Pulmonary artery endothelial cell (primary cell): ENCODE data around the gene GRID1. TPM values are rescaled to one million over a fixed set of nuclear protein-coding genes. Genes with fewer than 3 reads are reported as not detected.

Source experiments
- DNase-seq: peaks from one replicate; pipeline ENCODE4 v3.0.0-alpha.2; 2011; ENCODE audit warnings: low read depth, low spot score
- total RNA-seq: library from RNA; depleted of rRNA; stranded (reverse); fragments of >200 nt; gene quantifications from 2 replicates; pipeline ENCODE4 v1.2.3, GENCODE V29; 2014

GRID1 gene
- total RNA-seq, 1 donor from 2014 or later = not detected

DNA sequence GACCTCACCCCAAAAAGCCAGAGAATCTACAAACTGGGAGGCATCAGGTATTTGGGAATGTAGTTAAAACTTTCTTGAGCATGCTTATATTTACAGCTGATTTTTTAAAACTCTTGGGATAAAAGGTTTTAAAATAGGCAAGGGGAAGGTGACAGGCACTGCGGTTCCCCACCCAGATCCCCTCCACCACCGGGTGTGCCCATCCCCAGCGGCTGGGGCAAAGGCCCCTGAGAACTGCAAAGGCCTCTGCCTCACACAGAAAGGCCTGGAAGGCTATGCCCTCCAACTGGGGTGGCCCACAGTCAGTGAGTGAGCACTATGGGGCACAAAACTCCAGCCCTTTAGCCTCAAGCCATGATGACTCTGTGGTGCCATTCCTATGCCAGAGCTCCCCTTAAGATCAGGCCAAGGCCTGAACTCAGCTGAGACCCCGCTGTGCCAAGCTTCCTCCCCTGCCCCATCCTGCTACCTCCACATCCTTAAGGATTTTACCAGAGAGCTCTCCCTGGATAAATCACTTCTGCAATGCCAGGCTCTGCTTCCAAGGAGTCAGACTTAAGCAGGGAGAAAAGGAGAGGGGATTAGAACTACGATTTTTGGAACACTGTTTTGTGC is 299.1 kb downstream of the GRID1 start:
- no peak for DNase-seq

DNA sequence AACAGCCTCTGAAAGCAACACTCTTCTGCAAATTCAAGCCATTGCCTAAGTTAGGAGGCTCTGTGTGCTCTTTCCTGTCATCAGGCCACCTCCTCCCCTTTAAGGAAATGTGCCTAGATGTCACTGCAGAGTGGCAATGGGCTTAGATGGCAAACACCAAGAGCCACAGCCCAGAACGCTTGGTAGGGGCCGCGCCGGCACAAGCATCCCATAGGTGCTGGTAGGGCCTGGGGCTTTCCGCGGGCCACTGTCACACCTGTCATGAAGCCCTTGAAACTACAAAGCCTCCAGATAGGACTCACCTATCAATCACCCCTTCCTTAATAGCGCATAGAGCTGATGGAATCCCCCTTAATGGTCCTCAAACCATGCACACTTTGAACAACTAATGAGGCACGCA is 299.9 kb downstream of the GRID1 start:
- DNase-seq = no peak

DNA sequence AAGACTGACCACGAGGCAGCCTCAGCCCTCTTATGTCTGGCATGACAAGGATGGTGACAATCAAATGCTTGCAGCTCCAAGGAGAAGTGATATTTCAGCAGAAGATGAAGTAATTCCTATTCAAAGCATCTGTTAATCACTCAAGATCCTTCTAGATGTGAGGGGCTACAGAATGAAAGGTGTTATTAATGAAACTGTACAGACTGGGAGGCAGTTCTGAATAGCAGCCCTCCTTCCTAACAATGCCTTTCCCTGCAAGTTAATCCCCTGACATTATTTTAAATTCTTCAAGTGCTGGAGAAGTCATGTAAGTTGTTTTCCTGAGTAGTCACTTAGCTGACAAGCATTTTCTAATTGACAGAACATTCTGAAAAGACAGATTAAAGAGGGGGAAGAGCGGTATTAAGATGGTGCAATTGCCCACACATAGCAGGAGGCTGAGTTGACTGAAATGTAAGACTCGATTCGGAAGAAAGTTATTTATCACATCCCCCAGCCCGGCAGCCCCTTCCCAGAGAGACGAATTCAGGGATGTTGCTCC is 300.8 kb downstream of the GRID1 start:
- DNase-seq = no peak

DNA sequence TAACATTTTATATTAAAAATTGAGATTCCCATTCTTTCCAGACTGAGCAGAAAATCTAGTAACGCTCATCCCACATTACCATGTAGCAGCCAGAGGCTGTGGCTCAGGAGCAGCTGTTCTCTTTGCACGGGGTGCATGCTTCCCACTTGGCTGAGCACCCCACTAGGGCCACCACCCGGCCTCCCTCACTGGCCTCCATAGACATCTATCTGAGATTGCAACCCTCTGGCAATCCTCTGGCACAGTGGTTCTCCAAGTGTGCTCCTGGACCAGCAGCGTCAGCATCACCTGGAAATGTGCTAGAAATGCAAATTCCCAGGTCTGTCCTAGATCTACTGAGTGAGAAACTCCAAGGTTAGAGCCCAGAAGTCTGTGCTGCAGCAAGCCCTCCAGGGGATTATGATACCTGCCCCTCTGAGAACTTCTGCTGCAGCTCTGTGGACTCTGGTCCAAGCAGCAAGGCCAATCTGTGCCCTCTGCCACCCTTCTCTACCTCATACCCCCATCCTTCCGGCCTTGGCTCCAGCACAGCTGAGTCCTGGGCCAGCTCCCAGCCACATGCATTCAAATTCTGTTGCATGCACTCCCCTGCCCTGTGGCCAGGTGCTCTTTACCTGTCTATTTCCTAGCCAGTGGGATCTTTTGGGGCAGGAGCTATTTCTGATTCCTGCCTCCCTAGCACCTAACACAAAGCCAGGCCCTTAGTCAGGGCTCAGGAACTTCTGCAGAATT is 301.5 kb downstream of the GRID1 start:
- no peak for DNase-seq

DNA sequence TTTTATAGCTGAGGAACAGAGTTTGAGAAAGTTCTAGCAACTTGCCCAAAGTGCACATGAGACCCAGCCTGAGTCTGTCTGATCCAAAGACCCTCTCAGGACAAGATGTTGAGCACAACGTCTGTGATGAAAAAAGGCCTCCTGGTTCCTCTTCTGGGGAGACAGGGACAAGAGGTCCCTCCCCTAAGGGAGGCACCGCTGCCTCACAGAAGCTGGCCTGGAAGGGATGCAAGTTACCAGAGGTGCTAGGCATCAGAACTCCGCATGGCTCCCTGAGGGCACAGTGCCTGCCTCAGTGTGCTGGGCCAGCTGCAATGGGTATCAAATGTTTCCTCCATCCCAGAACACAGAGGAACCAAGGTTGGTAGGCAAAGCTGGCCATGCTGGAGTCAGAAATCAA is 302.4 kb downstream of the GRID1 start:
- no peak for DNase-seq

DNA sequence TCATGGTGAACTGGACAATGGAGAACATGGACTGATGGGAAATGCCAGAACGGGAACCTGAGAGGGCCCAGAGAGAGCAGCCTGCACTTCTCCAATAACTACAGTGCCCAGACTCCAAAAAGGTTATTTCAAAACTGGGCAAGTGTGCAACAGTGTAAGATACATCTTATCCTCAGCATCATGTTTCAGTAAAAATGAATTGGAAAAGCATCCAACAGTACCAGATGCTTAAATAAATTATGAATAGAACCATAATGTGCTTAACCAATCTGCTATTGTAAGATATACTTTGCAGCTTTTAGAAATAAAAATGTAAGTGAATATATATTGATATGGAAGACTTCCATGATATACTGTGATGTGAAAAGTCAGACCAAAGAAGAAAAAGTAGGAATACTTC is 303.3 kb downstream of the GRID1 start:
- DNase-seq = no peak

DNA sequence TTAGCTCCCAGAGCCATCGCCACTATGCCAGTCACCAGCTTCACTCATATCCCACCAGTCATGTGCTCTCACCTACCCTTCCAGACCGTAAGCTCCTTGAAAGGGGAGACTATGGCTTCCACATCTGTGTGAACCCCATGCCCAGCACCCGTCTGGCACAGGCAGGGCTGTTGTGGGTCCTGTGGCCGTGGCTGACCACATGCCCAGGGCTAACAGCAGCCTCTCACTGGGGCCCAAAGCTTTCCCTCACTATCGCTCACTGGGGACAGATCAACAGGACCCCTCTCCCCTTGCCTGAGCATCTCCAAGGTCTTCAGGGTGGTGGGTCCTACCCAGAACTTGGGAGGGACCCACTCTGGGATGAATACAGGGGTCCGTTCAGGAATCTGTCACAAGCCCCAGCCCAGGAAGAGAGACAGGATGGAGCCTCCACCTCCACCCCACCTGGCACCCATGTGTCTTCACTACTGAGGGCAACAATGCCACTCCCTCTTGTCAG is 303.9 kb downstream of the GRID1 start:
- DNase-seq = no peak

DNA sequence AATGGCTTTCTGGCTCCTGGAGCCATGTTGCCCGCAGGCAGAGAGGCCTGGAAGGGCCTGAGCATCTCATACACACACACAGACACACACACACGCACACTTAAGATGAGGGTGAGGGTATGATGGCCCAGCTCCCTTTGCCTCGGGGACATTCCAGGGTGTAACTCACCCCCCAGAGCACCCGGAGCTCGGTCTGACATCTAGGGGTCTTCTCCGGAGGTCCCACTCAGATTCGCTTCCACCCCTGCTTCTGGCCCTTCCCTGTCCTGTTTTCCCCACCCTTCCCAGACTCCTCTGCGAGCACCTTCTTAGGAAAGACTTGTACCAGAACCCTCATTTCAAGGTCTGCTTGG is 304.4 kb downstream of the GRID1 start:
- DNase-seq = no peak

DNA sequence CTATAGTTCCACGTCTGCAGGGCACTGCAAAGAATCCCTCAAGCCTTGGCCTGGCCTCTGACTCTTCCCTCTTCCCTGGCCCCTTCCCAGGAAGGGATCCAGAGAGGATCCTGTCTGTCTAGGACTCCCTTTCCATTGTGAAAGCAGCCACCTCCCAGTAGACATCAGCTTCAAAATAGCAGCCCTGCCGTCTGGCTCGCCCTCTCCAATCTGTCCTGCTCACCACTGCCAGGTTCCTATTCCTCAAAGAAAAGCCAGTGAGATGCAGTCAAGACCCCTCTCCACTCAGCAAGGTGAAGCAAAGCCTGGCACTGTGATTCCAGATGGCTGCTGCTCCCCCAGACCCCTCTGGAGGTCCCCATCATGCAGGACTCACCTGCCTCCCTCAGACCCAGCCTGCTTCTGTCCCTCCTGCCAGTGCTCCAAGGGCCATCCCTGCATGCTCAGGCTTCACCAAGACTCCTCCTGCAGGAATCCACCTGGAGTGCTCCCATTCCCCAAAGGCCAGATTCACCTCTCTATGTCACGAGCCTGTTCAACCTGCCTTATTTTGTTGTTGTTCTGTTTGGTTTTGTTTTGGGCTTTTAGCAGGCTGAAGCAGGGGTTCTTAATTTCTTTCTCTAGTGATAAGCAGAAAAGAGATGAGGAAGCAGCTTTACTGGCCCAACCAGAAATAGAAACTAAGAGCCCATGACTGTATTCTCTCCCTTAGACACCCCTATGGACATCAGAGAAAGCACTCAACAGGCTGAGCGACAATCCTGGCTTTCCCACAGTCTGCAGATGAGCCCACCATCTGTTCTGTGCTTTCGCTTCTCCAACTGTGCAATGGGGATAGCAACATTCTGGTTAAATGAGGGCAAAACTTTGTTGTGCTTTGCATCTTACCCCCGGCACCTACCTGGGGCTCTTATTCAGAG is 305.1 kb downstream of the GRID1 start:
- DNase-seq = no peak

DNA sequence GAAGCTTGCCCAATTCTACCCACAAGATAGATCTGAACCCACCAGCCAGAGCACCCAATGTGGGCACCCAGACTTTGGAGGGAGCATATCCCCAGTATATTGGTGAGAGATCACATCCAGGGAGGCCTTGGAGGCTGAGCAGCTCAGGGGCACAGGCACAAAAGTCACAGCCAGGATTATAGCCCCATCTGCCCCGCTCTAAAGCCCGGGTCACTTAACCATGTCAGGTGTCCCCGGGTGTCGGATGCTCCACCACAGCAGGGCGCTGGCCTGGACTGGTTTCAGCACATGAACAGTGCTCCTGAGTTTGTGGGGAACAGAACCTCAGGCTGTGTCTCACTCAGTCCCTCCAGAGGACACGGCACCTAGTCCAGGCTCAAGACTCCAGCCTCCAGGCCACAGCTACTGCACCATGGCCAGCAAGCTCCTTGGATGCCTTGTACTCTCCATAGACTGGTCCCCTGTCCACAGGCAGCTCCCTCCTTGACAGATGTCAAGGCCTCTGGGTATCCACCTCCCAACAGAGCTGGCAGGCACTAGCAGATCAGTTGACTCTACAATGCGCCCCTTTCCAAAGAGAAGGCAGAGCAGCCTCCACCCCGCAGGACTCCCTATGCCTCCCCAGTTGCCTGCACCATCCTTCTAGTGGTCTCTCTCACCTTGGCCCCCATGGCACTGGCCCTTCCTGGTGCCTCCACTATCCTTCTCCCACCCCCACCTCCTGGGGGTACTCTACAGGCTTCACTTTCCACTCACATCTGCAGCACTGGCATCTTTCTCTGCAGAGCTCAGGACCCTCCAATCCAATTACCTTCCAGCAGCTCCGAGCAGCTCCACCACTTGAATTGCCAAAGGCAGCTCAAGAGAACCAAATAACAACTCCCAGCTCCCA is 306.0 kb downstream of the GRID1 start:
- no peak for DNase-seq

DNA sequence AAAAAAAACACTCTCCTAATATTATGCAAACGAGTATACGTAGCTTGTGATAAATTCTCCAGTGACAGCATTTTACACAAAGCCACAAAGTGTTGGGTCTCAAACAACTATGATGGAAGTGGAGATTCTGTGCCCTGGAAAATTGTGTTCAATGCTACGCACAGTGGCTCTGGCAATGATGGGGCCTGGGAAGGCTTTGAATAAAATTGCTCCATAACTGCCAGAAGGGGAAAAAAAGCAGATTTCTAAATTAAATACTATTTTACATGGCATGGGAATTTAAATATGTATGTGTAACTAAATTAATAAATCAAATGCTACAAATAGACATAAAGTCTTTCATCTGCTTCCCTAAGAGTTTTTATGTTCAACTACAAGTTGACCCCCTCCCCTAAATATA is 306.7 kb downstream of the GRID1 start:
- no peak for DNase-seq

DNA sequence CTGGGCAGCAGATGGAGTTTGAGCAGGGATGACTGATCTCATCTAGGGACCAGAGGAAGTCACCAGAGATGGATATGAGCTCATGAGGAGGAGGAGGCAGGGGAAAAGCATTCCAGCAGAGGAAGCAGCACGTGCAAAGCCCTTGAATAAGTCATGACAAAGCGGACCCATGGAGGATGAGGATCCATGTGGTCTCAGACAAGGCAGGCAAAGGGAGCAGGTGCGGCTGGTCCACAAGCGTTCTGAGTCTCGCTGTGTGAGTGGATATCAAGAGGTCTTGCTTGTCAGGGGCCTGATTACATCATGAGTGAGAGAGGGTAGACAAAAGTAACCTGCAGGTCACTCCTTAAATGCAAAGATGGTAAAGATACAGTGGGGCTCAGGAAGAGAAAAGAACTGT is 307.6 kb downstream of the GRID1 start:
- DNase-seq = no peak

DNA sequence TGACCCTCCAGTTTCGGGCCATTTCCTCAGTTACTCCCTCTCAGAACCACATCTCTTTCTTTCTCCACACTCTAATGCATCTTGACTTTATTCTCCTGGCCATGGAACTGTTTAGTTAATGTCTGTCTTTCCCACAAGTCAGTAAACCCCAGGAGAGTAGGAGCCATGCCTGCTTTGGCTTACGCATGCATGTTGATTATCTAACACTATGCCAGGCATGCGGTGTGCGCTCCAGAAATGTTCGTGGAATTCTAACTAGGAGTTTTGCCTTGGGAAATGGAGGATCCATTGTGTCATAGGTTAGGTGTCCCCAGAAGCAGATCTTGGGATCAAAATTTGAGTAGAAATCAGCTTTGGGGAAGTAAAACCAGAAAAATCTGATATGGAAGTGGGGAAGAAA is 308.9 kb downstream of the GRID1 start:
- no peak for DNase-seq

DNA sequence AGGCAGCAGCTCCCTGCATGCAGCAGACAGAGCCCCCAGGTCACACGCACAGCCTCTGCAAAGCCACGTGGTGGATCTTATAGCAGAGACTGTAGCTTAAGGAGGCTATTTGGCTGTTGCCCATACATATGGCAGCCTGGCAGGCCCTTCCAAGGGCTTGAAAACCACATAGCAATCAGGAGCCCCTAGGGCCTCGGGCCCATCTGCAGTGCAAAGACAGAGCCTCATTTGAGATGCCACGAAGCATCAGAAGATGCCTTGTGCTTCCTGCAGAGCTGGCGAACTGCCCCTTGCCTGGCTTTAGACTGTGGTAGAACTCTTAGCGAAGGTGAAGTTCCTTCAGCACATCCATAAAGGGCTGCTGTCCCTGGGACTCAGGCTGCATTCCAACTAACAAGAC is 309.9 kb downstream of the GRID1 start:
- no peak for DNase-seq

DNA sequence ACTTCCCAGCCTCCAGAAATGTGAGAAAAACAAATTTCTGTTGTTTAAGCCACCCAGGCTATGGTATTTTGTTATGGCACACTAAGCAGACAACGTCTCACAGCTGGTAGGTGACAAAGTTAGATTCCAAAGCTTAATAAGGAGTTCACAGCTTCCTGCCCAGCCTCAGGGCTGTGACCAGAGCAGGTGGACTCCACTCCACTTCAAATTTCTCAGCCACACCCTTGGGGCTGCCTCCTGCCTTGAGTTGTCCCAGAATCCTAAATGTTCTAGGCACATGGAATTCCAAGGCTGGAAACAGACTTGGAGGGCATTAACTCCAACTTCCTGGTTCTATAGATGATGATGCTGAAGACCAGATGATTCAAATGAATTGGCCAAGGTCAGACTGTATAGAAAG is 310.7 kb downstream of the GRID1 start:
- DNase-seq = no peak

DNA sequence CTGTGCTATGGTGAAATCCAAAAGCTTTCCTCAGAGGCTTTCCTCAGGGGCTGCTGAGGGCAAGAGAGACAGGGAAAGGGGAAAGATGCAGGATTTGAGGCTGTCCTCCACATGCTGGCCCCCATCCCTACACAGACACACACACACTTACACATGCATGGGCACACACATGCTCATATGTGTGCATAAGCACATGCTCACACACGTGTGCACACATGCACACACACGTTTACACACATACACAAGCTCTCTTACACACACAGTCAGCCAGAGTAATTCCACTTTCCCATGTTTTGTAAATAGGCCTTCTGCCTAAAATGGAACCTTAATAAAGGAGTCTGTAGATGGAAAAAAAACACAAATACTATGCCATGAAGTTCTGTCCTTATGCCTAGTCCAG is 312.9 kb downstream of the GRID1 start:
- DNase-seq = no peak

DNA sequence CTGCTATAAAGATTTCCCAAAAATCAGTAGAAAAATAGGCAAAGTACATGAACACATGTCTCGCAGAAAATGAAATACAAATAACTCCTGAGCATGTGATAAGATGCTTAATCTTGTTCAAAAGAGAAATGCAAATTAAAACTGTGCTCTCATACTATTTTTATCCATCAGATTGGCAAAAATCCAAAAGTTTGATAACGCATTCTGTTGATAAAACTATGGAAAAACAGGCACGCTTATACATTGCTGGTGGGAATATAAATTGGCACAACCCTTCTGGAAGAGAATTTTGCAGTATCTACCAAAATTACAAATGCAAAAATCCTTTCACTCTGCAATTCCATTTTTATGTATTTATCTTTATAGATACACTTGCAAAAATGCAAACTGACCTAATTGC is 315.0 kb downstream of the GRID1 start:
- no peak for DNase-seq

DNA sequence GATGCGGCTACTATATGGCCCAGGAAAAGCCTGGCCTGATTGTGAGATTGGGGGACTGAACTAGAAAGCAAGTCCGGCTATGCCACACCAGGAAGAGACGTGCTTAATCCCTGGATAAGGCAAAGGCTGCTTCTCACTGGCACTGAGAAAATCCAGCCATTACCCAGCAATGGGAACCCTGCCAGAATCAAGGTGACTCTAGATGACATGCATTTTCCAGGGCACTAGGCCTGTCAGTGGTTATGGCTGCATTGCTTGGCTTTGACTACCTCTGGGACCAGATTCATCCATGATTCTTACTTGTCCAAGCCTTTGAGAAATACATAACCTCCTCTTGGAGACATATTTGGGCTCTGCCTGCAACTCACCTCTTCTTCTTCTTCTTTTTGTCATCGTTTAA is 317.2 kb downstream of the GRID1 start:
- no peak for DNase-seq

DNA sequence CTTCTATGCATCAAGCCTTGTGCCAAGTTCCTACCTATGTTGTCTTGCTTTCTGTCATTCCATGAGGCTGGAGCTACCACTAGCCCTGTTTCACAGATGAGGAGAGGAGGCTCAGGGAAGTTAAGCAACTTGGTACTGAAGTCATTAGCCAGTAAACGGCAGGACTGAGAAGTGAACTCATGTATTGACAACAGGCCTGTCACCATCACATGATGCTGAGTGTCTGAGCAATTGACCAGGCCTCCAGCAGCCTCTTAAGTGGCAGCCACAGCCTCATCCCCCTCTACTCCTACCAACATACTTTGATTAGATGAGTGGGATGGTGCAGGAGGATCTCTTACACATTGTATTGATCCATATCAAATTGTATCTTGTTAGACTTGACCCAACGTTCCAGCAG is 317.6 kb downstream of the GRID1 start:
- DNase-seq = no peak

DNA sequence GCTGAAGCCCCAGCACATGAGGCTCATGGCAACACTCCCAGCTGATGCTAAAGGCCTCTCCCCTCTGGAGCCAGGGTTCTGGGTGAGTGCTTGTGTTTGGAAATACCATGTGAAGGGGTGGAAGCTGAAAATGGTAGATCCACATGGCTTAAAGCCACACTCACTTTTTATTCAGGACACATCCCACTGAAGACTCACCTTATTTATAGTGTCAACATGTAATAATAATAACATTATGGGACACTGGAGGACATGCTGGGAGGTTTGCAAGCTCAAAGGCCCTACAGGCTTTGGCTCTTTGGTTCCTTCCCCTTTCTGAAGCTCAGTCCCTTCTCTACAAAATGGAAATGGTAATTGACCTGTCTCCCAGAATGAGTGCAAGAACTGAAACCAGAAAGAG is 318.0 kb downstream of the GRID1 start:
- no peak for DNase-seq

DNA sequence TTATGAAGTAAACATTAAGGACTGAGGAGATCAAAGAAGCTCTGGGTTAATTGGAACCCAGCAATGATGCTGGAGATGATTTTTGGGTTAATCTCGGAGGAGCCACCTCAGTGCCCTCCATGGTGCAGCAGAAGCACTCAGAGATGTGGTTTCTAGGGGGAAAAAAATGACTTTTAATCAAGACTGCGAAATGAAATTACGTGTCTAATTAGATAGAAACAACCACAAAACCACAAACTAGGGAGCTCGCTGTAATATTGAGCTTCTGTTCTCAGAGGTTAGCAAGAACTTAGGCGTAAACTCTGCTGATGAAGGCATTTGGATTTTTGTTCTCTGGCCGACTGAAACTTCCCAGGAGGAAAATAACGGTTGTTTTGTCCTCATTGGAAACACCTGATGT is 319.0 kb downstream of the GRID1 start:
- DNase-seq = no peak
